HG03064 (cell line): ENCODE measurements around the gene KBTBD7.

Source experiments
- ATAC-seq: cut with Tn5 transposase; IDR thresholded peaks from one replicate; pipeline ENCODE4 v1.9.1; 2021; ENCODE audit warnings: low read depth; ENCODE audit not compliant: unreplicated experiment

The KBTBD7 gene

DNA sequence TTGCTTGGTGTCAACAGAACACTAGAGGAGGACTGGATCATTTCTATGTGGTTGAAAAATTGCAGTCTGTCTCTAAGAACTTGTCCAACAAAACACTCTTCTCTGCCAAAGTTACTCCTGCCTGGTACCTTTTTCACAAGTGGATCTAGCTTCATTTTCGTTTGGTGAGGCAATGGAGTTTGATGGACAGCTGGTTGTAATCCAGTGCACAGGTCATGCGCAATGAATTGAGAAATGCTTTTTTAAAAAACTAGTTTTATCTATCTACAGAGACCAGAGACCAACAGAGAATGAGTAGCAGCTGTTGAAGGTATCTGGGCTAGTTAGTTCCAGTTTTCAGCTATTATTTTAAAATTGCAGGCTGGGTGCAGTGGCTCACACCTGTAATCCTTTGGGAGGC is 49.8 kb downstream of the KBTBD7 start:
- no peak for ATAC-seq
